Measurements from ENCODE around the gene CNN2.

DNA sequence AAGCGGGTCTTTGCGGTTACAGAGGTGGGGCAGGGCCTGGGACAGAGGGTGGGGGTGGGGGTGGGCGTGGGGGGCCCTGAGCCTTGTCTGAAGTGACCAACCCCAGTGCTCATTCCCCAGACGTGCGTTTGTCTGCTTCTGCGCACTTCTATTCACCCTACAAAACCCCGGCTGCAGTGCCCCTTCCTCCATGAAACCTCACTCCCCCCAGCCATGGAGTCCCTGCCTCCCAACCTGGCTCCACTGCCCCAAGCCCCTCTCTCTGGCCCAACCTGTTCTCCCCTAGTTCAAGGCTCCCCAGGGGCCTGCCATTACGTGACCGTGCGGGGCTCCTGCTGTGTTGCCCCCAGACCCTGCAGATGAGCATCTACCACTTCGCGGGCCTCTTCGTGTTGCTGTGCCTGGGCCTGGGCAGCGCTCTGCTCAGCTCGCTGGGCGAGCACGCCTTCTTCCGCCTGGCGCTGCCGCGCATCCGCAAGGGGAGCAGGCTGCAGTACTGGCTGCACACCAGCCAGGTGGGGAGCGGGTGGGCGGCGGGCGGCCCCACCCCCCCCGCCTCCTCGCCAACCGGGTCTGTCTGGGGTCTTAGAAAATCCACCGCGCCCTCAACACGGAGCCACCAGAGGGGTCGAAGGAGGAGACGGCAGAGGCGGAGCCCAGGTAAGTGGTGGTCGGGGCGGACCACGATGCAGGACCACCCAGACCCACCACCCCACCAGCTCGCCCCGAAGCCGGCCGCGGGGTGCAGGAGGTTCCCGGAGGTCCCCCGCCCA is 18.0 kb upstream of the CNN2 start:
- TF ChIP-seq, protein P1, sequence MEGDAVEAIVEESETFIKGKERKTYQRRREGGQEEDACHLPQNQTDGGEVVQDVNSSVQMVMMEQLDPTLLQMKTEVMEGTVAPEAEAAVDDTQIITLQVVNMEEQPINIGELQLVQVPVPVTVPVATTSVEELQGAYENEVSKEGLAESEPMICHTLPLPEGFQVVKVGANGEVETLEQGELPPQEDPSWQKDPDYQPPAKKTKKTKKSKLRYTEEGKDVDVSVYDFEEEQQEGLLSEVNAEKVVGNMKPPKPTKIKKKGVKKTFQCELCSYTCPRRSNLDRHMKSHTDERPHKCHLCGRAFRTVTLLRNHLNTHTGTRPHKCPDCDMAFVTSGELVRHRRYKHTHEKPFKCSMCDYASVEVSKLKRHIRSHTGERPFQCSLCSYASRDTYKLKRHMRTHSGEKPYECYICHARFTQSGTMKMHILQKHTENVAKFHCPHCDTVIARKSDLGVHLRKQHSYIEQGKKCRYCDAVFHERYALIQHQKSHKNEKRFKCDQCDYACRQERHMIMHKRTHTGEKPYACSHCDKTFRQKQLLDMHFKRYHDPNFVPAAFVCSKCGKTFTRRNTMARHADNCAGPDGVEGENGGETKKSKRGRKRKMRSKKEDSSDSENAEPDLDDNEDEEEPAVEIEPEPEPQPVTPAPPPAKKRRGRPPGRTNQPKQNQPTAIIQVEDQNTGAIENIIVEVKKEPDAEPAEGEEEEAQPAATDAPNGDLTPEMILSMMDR (IDR thresholded peaks at IDR 0.05) = no peak
- TF ChIP-seq ZFX (IDR thresholded peaks at IDR 0.05; ENCODE audit: borderline replicate concordance) = no peak
